Thymus (tissue), 11 donors: ENCODE data around the gene METTL6. TPM values are rescaled to one million over a fixed set of nuclear protein-coding genes. Genes with fewer than 3 reads are reported as not detected.
"Not testable (repeated sequence)": the region's sequence is repeated elsewhere in the genome, so short reads cannot be mapped to it uniquely, and the experiment has no call there.

ENCODE experiments used
- DNase-seq, 9 donors: peaks; one replicate each; pipeline ENCODE4 v3.0.0-alpha.2; 2013; ENCODE audit warnings: low spot score in 9 of 9, low read depth in 6 of 9, missing footprints in 1 of 9
- H3K27ac ChIP-seq, 2 donors: one replicate each; pipeline ENCODE4 v1.5.1; 2013; ENCODE audit warnings: control low read depth in 1 of 2, low read depth in 1 of 2, low read length in 1 of 2, mild to moderate bottlenecking in 1 of 2, moderate library complexity in 1 of 2
- H3K27me3 ChIP-seq, 2 donors: one replicate each; pipeline ENCODE4 v1.5.1; 2013; ENCODE audit warnings: low read length in 1 of 2; ENCODE audit not compliant: control insufficient read depth in 2 of 2, insufficient read depth in 1 of 2
- H3K36me3 ChIP-seq, 2 donors: one replicate each; pipeline ENCODE4 v1.5.1; 2013; ENCODE audit warnings: low read length in 1 of 2, mild to moderate bottlenecking in 1 of 2, moderate library complexity in 1 of 2; ENCODE audit not compliant: control insufficient read depth in 2 of 2, insufficient read depth in 2 of 2
- H3K4me1 ChIP-seq, 2 donors: one replicate each; pipeline ENCODE4 v1.5.1; 2013; ENCODE audit warnings: low read length in 2 of 2; ENCODE audit not compliant: control insufficient read depth in 2 of 2, insufficient read depth in 2 of 2
- H3K4me3 ChIP-seq, 2 donors: one replicate each; pipeline ENCODE4 v1.5.1; 2013; ENCODE audit warnings: low read length in 2 of 2, control low read depth in 1 of 2, mild to moderate bottlenecking in 1 of 2
- H3K9me3 ChIP-seq, 2 donors: one replicate each; pipeline ENCODE4 v1.5.1; 2013; ENCODE audit warnings: low read length in 1 of 2, mild to moderate bottlenecking in 1 of 2; ENCODE audit not compliant: control insufficient read depth in 2 of 2, insufficient read depth in 1 of 2
- WGBS: extraction: QIAGEN DNeasy Blood & Tissue Kit; methylation state at CpG from one replicate; pipeline ENCODE4 v1.1.7; 2013; 5-methylcytosine and 5-hydroxymethylcytosine counted together
- polyA plus RNA-seq: library from polyadenylated mRNA; stranded (reverse); fragments of 200-250 nt; gene quantifications from one replicate; pipeline ENCODE4 v1.2.3, GENCODE V29; 2013
- total RNA-seq: library from RNA; stranded (reverse); fragments of 120-200 nt; gene quantifications from one replicate; pipeline ENCODE4 v1.2.4, GENCODE V29; 2013
- donor health status: healthy.

Gene METTL6
- total and polyA plus RNA-seq, 2 donors = 16.7 to 27.0 TPM

GRCh38 chr3:15372918-15373317 lies 54.4 kb downstream of the METTL6 start:
- H3K4me3 ChIP-seq = no peak overlapping the region
- no peaks in the 10 kb centered on the region for H3K9me3 ChIP-seq
- DNase-seq = no peak
- no peaks in the 10 kb centered on the region for H3K27me3 ChIP-seq
- peaks cover 0 to 3% of the 10 kb centered on the region in 2 donors for H3K4me1 ChIP-seq
- 98% methylated on average over 4 of the region's 4 CpGs for WGBS
- no peak overlapping the region for H3K27ac ChIP-seq
- no peaks in the 10 kb centered on the region for H3K36me3 ChIP-seq

GRCh38 chr3:15368561-15369135 lies 58.7 kb downstream of the METTL6 start:
- H3K4me1 ChIP-seq = no peaks in the 10 kb centered on the region
- H3K36me3 ChIP-seq = no peaks in the 10 kb centered on the region
- 95% methylated on average over 6 of the region's 6 CpGs for WGBS
- no peak overlapping the region for H3K4me3 ChIP-seq
- H3K9me3 ChIP-seq = no peaks in the 10 kb centered on the region
- H3K27me3 ChIP-seq = no peaks in the 10 kb centered on the region
- H3K27ac ChIP-seq = no peak overlapping the region
- DNase-seq = no peak

GRCh38 chr3:15367059-15367458 lies 60.3 kb downstream of the METTL6 start:
- no peaks in the 10 kb centered on the region for H3K4me1 ChIP-seq
- no peaks in the 10 kb centered on the region for H3K27me3 ChIP-seq
- 92% methylated on average over 1 of the region's 1 CpG for WGBS
- H3K9me3 ChIP-seq = no peaks in the 10 kb centered on the region
- no peak overlapping the region for H3K27ac ChIP-seq
- H3K4me3 ChIP-seq = no peak overlapping the region
- no peaks in the 10 kb centered on the region for H3K36me3 ChIP-seq
- DNase-seq = no peak

- not testable (repeated sequence) for H3K36me3 ChIP-seq, H3K4me3 ChIP-seq, H3K27ac ChIP-seq, H3K4me1 ChIP-seq, H3K9me3 ChIP-seq, DNase-seq, H3K27me3 ChIP-seq
- 82% methylated on average over 6 of the region's 6 CpGs for WGBS
Measured at GRCh38 chr3:15364078-15364477, 63.3 kb downstream of the METTL6 start.

- peak in 1 of 9 donors; percentile 37 for DNase-seq
- WGBS = 64% methylated on average over 11 of the region's 11 CpGs
- Histone ChIP-seq H3K36me3 (no peaks in the 10 kb centered on the region), H3K27me3 (no peaks in the 10 kb centered on the region), H3K4me3 (no peak overlapping the region), H3K4me1 (peaks cover 0 to 7% of the 10 kb centered on the region in 2 donors), H3K27ac (peak overlapping the region; percentile 53 to 69), H3K9me3 (no peaks in the 10 kb centered on the region)
Measured at GRCh38 chr3:15361494-15362214, 65.7 kb downstream of the METTL6 start.

- DNase-seq = peak in 1 of 9 donors; percentile 34
- Histone ChIP-seq H3K27ac (peak overlapping the region in 1 of 2 donors; percentile 69), H3K4me3 (no peak overlapping the region), H3K36me3 (no peaks in the 10 kb centered on the region), H3K9me3 (no peaks in the 10 kb centered on the region), H3K4me1 (peaks cover 0 to 13% of the 10 kb centered on the region in 2 donors), H3K27me3 (no peaks in the 10 kb centered on the region)
- 81% methylated on average over 1 of the region's 1 CpG for WGBS
Measured at GRCh38 chr3:15360788-15361493, 66.4 kb downstream of the METTL6 start.

Other genes with a start within 250 kb of the METTL6 start
- 25.5 TPM for gene CAPN7, start 221.3 kb downstream of the METTL6 start, total RNA-seq
- gene CAPN7, start 221.3 kb downstream of the METTL6 start, polyA plus RNA-seq = 31.4 TPM
- 29.1 TPM for gene SH3BP5, start 95.0 kb downstream of the METTL6 start, total RNA-seq
- 64.3 TPM for gene SH3BP5, start 95.0 kb downstream of the METTL6 start, polyA plus RNA-seq
- gene EAF1, start 54 bp upstream of the METTL6 start, total RNA-seq = 13.4 TPM
- 7.1 TPM for gene EAF1, start 54 bp upstream of the METTL6 start, polyA plus RNA-seq
- gene COLQ, start 94.2 kb upstream of the METTL6 start, total RNA-seq = 4.2 TPM
- gene COLQ, start 94.2 kb upstream of the METTL6 start, polyA plus RNA-seq = 6.2 TPM
- gene HACL1, start 174.0 kb upstream of the METTL6 start, total RNA-seq = 22.4 TPM
- 23.2 TPM for gene HACL1, start 174.0 kb upstream of the METTL6 start, polyA plus RNA-seq
- gene BTD, start 174.2 kb upstream of the METTL6 start, total RNA-seq = 7.0 TPM
- 6.9 TPM for gene BTD, start 174.2 kb upstream of the METTL6 start, polyA plus RNA-seq